ENCODE measurements around the gene OPHN1. TPM values are rescaled to one million over a fixed set of nuclear protein-coding genes. Genes with fewer than 3 reads are reported as not detected.

The OPHN1 gene
- total RNA-seq, 1 donor from 2014 or later: 0.04 TPM

DNA sequence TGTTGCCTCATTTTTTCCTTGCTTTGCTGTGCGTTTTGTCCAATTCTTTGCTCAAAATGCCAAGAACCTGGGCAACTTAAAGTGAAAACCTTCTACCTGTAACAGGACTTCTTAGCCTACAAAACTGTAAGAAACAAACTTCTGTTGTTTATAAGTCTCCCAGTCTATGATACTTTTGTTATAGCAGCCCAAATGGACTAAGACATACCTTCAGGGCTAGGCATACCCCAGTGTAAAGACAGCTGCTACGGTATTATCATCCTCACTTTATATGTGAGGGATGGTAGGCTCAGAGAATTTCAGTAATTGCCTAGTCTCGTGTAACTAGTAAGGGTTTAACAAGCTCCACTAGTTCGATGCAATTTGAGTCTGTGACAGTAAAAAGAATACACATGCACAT, 6.0 kb upstream of the OPHN1 start:
- intact Hi-C loops (cut with micrococcal nuclease): no loop called here
- Mint-ChIP-seq H3K4me1 (no peaks in the 10 kb centered on the region), H3K27me3 (peaks cover 9% of the 10 kb centered on the region), H3K4me3 (no peak overlapping the region), H3K27ac (no peak overlapping the region), H3K36me3 (ENCODE audit: low read depth) (no peaks in the 10 kb centered on the region), H3K9me3 (no peaks in the 10 kb centered on the region)
- DNase-seq (no peak), ATAC-seq (ENCODE audit: low read depth) (no peak)
- ChIA-PET CTCF (no interaction called here), POLR2A (no interaction called here)
- TF ChIP-seq, protein P1, sequence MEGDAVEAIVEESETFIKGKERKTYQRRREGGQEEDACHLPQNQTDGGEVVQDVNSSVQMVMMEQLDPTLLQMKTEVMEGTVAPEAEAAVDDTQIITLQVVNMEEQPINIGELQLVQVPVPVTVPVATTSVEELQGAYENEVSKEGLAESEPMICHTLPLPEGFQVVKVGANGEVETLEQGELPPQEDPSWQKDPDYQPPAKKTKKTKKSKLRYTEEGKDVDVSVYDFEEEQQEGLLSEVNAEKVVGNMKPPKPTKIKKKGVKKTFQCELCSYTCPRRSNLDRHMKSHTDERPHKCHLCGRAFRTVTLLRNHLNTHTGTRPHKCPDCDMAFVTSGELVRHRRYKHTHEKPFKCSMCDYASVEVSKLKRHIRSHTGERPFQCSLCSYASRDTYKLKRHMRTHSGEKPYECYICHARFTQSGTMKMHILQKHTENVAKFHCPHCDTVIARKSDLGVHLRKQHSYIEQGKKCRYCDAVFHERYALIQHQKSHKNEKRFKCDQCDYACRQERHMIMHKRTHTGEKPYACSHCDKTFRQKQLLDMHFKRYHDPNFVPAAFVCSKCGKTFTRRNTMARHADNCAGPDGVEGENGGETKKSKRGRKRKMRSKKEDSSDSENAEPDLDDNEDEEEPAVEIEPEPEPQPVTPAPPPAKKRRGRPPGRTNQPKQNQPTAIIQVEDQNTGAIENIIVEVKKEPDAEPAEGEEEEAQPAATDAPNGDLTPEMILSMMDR (IDR thresholded peaks at IDR 0.05): no peak

DNA sequence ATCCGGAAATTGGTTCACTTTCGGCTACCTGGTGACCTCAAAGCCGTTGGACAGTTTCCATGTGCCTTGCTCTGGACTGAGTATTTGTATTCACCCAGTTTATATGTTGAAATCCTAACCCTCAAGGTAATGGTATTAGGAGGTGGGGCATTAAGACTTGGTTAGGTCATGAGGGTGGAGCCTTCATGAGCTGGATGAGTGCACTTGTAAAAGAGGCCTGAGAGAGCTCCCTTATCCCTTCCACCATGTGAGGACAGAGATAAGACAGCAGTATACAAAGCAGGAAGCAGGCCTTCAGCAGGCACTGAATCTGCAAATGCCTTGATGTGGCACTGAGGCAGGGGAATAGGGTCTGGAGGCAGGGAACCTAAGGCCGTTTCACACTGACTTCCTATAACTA, 5.3 kb upstream of the OPHN1 start:
- H3K27ac Mint-ChIP-seq: no peak overlapping the region
- CTCF ChIA-PET: no interaction called here
- no peak overlapping the region for H3K4me3 Mint-ChIP-seq
- TF ChIP-seq, protein P1 (IDR thresholded peaks at IDR 0.05): no peak
- POLR2A ChIA-PET: no interaction called here
- no peaks in the 10 kb centered on the region for H3K36me3 Mint-ChIP-seq (ENCODE audit: low read depth)
- intact Hi-C loops (cut with micrococcal nuclease): no loop called here
- peaks cover 14% of the 10 kb centered on the region for H3K27me3 Mint-ChIP-seq
- ATAC-seq (ENCODE audit: low read depth) (no peak), DNase-seq (no peak)
- H3K9me3 Mint-ChIP-seq: no peaks in the 10 kb centered on the region
- peaks cover 4% of the 10 kb centered on the region for H3K4me1 Mint-ChIP-seq

DNA sequence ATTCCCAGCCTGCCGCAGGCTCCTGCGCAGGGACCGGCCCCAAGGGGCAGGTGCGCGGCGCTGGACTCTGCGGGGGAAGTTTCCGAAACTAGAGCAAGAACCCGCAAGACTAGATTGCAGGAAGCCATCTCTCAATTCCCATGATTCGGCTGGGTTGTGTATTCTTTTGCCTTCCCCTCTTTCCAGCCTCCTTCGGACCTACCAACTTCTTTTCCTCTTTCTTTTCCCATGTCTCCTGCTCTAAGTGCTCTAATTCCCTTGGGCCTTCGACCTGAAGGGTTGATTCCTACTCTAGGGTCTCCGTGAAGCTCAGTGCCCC, 645 bp upstream of the OPHN1 start:
- Mint-ChIP-seq H3K27ac (no peak overlapping the region), H3K36me3 (ENCODE audit: low read depth) (no peaks in the 10 kb centered on the region), H3K9me3 (no peaks in the 10 kb centered on the region), H3K4me3 (peak overlapping the region; percentile 73), H3K27me3 (peaks cover 33% of the 10 kb centered on the region), H3K4me1 (peaks cover 8% of the 10 kb centered on the region)
- intact Hi-C loops (cut with micrococcal nuclease): no loop called here
- CTCF ChIA-PET: no interaction called here
- no peak for DNase-seq
- TF ChIP-seq, protein P1 (IDR thresholded peaks at IDR 0.05): no peak
- ATAC-seq (ENCODE audit: low read depth): no peak
- POLR2A ChIA-PET: no interaction called here

DNA sequence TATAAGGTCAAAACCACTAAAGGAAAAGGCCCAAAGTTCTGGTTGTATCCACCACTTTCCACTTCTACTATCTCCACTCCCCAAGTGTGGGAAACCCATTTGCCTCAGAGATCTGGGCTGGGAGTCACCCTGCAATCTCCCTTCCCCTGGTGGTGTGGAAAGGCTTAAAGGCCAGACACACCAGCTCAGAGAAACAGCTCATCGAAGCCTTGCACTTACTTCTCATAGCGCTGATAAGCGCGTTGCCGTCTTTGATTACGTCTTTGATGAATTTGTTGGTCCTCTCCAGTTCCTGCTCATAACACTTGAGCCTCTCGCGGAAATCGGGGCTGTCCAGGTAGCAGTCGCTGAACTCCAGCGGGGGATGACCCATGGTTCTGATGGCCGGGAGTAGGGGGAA, 647 bp downstream of the OPHN1 start:
- H3K27me3 Mint-ChIP-seq: peaks cover 33% of the 10 kb centered on the region
- peak overlapping the region; percentile 73 for H3K4me3 Mint-ChIP-seq
- POLR2A ChIA-PET: no interaction called here

DNA sequence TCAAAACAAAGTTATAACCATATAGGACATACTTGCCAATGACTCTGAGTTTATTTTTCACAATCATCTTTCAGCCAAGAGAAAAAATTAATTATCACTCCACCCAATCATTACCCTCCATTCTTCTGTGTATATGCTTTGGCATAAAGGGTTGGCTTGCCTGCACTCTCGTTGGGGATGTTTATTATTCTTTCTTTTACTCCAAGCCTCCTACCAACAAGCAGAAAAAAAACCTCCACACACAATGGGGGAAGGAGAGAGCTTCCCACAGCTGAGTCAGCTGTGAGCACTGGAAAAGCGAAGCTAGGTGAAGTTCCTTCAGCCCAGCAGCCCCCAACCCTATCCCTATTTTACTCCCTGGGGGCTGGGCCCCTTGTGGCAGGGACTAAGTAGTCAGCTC, 1.5 kb downstream of the OPHN1 start:
- CTCF ChIA-PET: no interaction called here
- POLR2A ChIA-PET: no interaction called here
- no peak for DNase-seq
- Mint-ChIP-seq H3K4me3 (no peak overlapping the region), H3K27me3 (peaks cover 33% of the 10 kb centered on the region), H3K36me3 (ENCODE audit: low read depth) (no peaks in the 10 kb centered on the region), H3K9me3 (no peaks in the 10 kb centered on the region), H3K27ac (no peak overlapping the region), H3K4me1 (peaks cover 8% of the 10 kb centered on the region)
- intact Hi-C loops (cut with micrococcal nuclease): no loop called here
- no peak for ATAC-seq (ENCODE audit: low read depth)
- TF ChIP-seq, protein P1 (IDR thresholded peaks at IDR 0.05): no peak

More for the DNA sequence above, 647 bp downstream of the OPHN1 start:
- H3K9me3 Mint-ChIP-seq: no peaks in the 10 kb centered on the region
- ATAC-seq (ENCODE audit: low read depth): no peak
- no peak overlapping the region for H3K27ac Mint-ChIP-seq
- DNase-seq: no peak
- CTCF ChIA-PET: no interaction called here
- H3K36me3 Mint-ChIP-seq (ENCODE audit: low read depth): no peaks in the 10 kb centered on the region
- TF ChIP-seq, protein P1 (IDR thresholded peaks at IDR 0.05): no peak
- H3K4me1 Mint-ChIP-seq: peaks cover 8% of the 10 kb centered on the region
- intact Hi-C loops (cut with micrococcal nuclease): no loop called here
